HepG2 (cell line): Measurements from ENCODE around the gene LIPT2. TPM values are rescaled to one million over a fixed set of nuclear protein-coding genes. Genes with fewer than 3 reads are reported as not detected.
A peak's percentile ranks its signal among the peaks of the same experiment; 100 is the strongest.

Experiments used
- BCL3 ChIP-seq: sonication (generic); formaldehyde crosslinking; IDR thresholded peaks from 2 replicates; pipeline ENCODE4 v1.5.1; 2020; ENCODE audit warnings: mild to moderate bottlenecking, missing genetic modification reagents, moderate library complexity
- CC2D1A ChIP-seq: sonication (generic); formaldehyde crosslinking; IDR thresholded peaks from 2 replicates; pipeline ENCODE4 v1.8.1; 2023; ENCODE audit warnings: mild to moderate bottlenecking, missing genetic modification reagents
- GPN1 ChIP-seq: sonication (generic); formaldehyde crosslinking; IDR thresholded peaks from 2 replicates; pipeline ENCODE4 v1.5.1; 2020; ENCODE audit warnings: missing genetic modification reagents, borderline replicate concordance
- HES4 ChIP-seq: sonication (generic); formaldehyde crosslinking; IDR thresholded peaks from 2 replicates; pipeline ENCODE4 v1.9.0; 2021; ENCODE audit warnings: mild to moderate bottlenecking, missing genetic modification reagents, borderline replicate concordance
- MAZ ChIP-seq, 2 experiments: sonication (generic) in 1 of 2; formaldehyde crosslinking in 1 of 2; IDR thresholded peaks; 2 replicates each; pipeline versions ENCODE4 v1.5.0 to v1.6.1; 2012 to 2020; ENCODE audit warnings: low read depth in 2 of 2, mild to moderate bottlenecking in 2 of 2, borderline replicate concordance in 1 of 2, improper control_type of control experiment in 1 of 2, low read length in 1 of 2, missing genetic modification reagents in 1 of 2, moderate library complexity in 1 of 2
- MXI1 ChIP-seq: IDR thresholded peaks from 3 replicates; pipeline ENCODE4 v1.6.1; 2012; ENCODE audit warnings: low read depth, low read length, inconsistent platforms, borderline replicate concordance
- NR3C1 ChIP-seq: sonication (generic); formaldehyde crosslinking; IDR thresholded peaks from 2 replicates; pipeline ENCODE4 v1.4.0; 2020; ENCODE audit warnings: missing genetic modification reagents
- RARA ChIP-seq: IDR thresholded peaks from 2 replicates; pipeline ENCODE4 v1.6.1; 2016; ENCODE audit warnings: missing genetic modification reagents, missing compliant biosample characterization
- SMAD3 ChIP-seq: sonication (generic); formaldehyde crosslinking; IDR thresholded peaks from 2 replicates; pipeline ENCODE4 v1.4.0; 2020; ENCODE audit warnings: missing genetic modification reagents
- ZNF142 ChIP-seq: sonication (generic); formaldehyde crosslinking; IDR thresholded peaks from 2 replicates; pipeline ENCODE4 v1.4.0; 2020; ENCODE audit warnings: missing genetic modification reagents
- ZNF670 ChIP-seq: sonication (generic); formaldehyde crosslinking; IDR thresholded peaks from 2 replicates; pipeline ENCODE4 v1.8.0; 2022; ENCODE audit warnings: mild to moderate bottlenecking, missing genetic modification reagents, borderline replicate concordance
- polyA plus RNA-seq, 8 experiments: library from polyadenylated mRNA; depleted of rRNA in 3 of 8; stranded (reverse) in 7 of 8; unstranded in 1 of 8; fragments of >200 nt; fragmentation: Illumina TruSeq in 4 of 8; extraction: Trizol in 4 of 8; gene quantifications; 2 replicates each; pipeline versions ENCODE4 v1.2.1 to v1.2.3, GENCODE V29; 2011 to 2016; ENCODE audit warnings: low read depth in 4 of 8, missing spikeins in 1 of 8, mixed read lengths in 1 of 8; ENCODE audit not compliant: insufficient read depth in 1 of 8
- total RNA-seq, 5 experiments: library from RNA; depleted of rRNA; stranded (reverse); fragments of >200 nt; fragmentation: Illumina TruSeq; extraction: Trizol; gene quantifications; 2 replicates each; pipeline ENCODE4 v1.2.3, GENCODE V29; 2016; ENCODE audit warnings: low read depth in 1 of 5
- TF ChIP-seq, protein P1 (sequence below): sonication (generic); formaldehyde crosslinking; IDR thresholded peaks from 2 replicates; pipeline ENCODE4 v1.8.0; 2022; ENCODE audit warnings: missing genetic modification reagents, mild to moderate bottlenecking, inconsistent platforms, borderline replicate concordance
- TF ChIP-seq, protein P2 (sequence below): sonication (generic); formaldehyde crosslinking; IDR thresholded peaks from 2 replicates; pipeline ENCODE4 v1.4.0; 2020; ENCODE audit warnings: missing genetic modification reagents

LIPT2 gene
- total and polyA plus RNA-seq, 2 of the 13 experiments (the other 11 are each of a cell fraction or from before 2014, with no cell fraction given): 3.0 to 5.6 TPM

GRCh38 chr11:74462009-74462408 lies 31.5 kb downstream of the LIPT2 start (continued):
- TF ChIP-seq MAZ (IDR thresholded peaks at IDR 0.05; ENCODE audit: borderline replicate concordance, low read depth, low read length) (peak; percentile 94), MAZ (CRISPR knock-in tag; IDR thresholded peaks at IDR 0.05; ENCODE audit: low read depth) (peak; percentile 88), BCL3 (CRISPR knock-in tag) (no peak), SMAD3 (CRISPR knock-in tag) (peak; percentile 65; the same call in 1 of the 2 replicates), ZNF142 (CRISPR knock-in tag) (no peak), MXI1 (no peak), NR3C1 (no peak), RARA (CRISPR knock-in tag) (peak; percentile 69), ZNF670 (peak; percentile 58; the same call in 1 of the 2 replicates), GPN1 (CRISPR knock-in tag) (no peak), HES4 (CRISPR knock-in tag) (no peak), CC2D1A (no peak)
- TF ChIP-seq, protein P1, sequence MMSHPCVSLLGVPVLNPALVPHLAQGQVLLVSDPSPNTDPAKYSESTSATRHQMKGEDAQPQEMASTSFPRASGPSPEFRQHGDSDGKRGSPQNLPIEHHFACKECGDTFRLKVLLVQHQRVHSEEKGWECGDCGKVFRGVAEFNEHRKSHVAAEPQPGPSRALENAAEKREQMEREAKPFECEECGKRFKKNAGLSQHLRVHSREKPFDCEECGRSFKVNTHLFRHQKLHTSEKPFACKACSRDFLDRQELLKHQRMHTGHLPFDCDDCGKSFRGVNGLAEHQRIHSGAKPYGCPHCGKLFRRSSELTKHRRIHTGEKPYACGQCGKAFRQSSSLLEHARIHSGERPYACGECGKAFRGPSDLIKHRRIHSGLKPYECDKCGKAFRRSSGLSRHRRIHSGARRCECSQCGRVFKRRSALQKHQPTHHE: no peak
- TF ChIP-seq, protein P2, sequence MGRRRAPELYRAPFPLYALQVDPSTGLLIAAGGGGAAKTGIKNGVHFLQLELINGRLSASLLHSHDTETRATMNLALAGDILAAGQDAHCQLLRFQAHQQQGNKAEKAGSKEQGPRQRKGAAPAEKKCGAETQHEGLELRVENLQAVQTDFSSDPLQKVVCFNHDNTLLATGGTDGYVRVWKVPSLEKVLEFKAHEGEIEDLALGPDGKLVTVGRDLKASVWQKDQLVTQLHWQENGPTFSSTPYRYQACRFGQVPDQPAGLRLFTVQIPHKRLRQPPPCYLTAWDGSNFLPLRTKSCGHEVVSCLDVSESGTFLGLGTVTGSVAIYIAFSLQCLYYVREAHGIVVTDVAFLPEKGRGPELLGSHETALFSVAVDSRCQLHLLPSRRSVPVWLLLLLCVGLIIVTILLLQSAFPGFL (CRISPR knock-in tag): no peak
